CD4-positive, alpha-beta T cell treated with Interleukin-6 at 100 ng/mL for 8 hours (primary cell): ENCODE data around the gene RARRES2.
"Not testable (repeated sequence)": the region's sequence is repeated elsewhere in the genome, so short reads cannot be mapped to it uniquely, and the experiment has no call there.

Experiments used
- DNase-seq: peaks from one replicate; pipeline ENCODE4 v3.0.0-alpha.2; 2020; ENCODE audit warnings: mixed read lengths, low spot score

RARRES2 gene

GRCh38 chr7:150317748-150318444 is 23.5 kb downstream of the RARRES2 start:
- no peak for DNase-seq

- DNase-seq = not testable (repeated sequence)
Measured at GRCh38 chr7:150316987-150317386, 24.4 kb downstream of the RARRES2 start.

GRCh38 chr7:150314639-150315239 is 26.7 kb downstream of the RARRES2 start:
- DNase-seq = no peak

- no peak for DNase-seq
Measured at GRCh38 chr7:150313870-150314269, 27.6 kb downstream of the RARRES2 start.

- no peak for DNase-seq
Measured at GRCh38 chr7:150313367-150313809, 28.0 kb downstream of the RARRES2 start.

- not testable (repeated sequence) for DNase-seq
Measured at GRCh38 chr7:150312649-150313366, 28.6 kb downstream of the RARRES2 start.

- DNase-seq = no peak
Measured at GRCh38 chr7:150311711-150312110, 29.7 kb downstream of the RARRES2 start.

- no peak for DNase-seq
Measured at GRCh38 chr7:150311146-150311545, 30.3 kb downstream of the RARRES2 start.

- no peak for DNase-seq
Measured at GRCh38 chr7:150308575-150308974, 32.9 kb downstream of the RARRES2 start.

- no peak for DNase-seq
Measured at GRCh38 chr7:150307904-150308303, 33.5 kb downstream of the RARRES2 start.

- no peak for DNase-seq
Measured at GRCh38 chr7:150307129-150307528, 34.3 kb downstream of the RARRES2 start.

GRCh38 chr7:150306377-150306776 is 35.1 kb downstream of the RARRES2 start:
- DNase-seq = not testable (repeated sequence)

GRCh38 chr7:150305903-150306284 is 35.5 kb downstream of the RARRES2 start:
- not testable (repeated sequence) for DNase-seq

- DNase-seq = not testable (repeated sequence)
Measured at GRCh38 chr7:150305259-150305902, 36.0 kb downstream of the RARRES2 start.

- DNase-seq = not testable (repeated sequence)
Measured at GRCh38 chr7:150304499-150305258, 36.8 kb downstream of the RARRES2 start.

- not testable (repeated sequence) for DNase-seq
Measured at GRCh38 chr7:150302908-150303310, 38.5 kb downstream of the RARRES2 start.

- not testable (repeated sequence) for DNase-seq
Measured at GRCh38 chr7:150297978-150298377, 43.5 kb downstream of the RARRES2 start.

- DNase-seq = not testable (repeated sequence)
Measured at GRCh38 chr7:150296802-150297201, 44.6 kb downstream of the RARRES2 start.

GRCh38 chr7:150295614-150296013 is 45.8 kb downstream of the RARRES2 start:
- not testable (repeated sequence) for DNase-seq

GRCh38 chr7:150295027-150295426 is 46.4 kb downstream of the RARRES2 start:
- not testable (repeated sequence) for DNase-seq

GRCh38 chr7:150290317-150290716 is 51.1 kb downstream of the RARRES2 start:
- not testable (repeated sequence) for DNase-seq

- DNase-seq = not testable (repeated sequence)
Measured at GRCh38 chr7:150288816-150289215, 52.6 kb downstream of the RARRES2 start.
